Cardiac septum (tissue), 1 donor: Measurements from ENCODE around the gene FLCN. TPM values are rescaled to one million over a fixed set of nuclear protein-coding genes. Genes with fewer than 3 reads are reported as not detected.
"Not testable (repeated sequence)": the region's sequence is repeated elsewhere in the genome, so short reads cannot be mapped to it uniquely, and the experiment has no call there.

ENCODE experiments used
- DNase-seq: peaks from one replicate; pipeline ENCODE4 v3.0.0-alpha.2; 2020; ENCODE audit warnings: low spot score
- intact Hi-C: fragments of 100-400 bp; cut with DNase I; formaldehyde crosslinking; loops from one replicate; pipeline ENCODE4 v1.14.0; 2022
- total RNA-seq: library from RNA; stranded (reverse); fragmentation: NEBNext Ultra II Directional; extraction: Animal tissue kit (Norgen Biotek cat#: 25700); gene quantifications from one replicate; pipeline ENCODE4 v1.2.1, GENCODE V29; 2021
- donor health status: DM: no; HTN: no; CAD: no.

Gene FLCN
- total RNA-seq, 1 donor from 2014 or later: 36.1 TPM

DNA sequence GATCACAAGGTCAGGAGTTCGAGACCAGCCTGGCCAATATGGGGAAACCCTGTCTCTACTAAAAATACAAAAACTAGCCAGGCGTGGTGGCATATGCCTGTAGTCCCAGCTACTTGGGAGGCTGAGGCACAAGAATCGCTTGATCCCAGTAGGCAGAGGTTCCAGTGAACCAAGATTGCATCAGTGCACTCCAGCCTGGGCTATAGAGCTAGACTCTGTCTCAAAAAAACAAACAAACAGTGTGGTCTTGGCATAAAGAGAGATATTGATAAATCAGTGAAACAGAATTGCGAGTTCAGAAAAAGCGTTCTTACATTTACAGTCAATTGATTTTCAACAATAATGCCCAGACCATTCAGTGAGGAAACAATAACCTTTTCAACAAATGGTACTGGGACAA lies 41.5 kb downstream of the FLCN start:
- intact Hi-C loops, DNase-seq: not testable (repeated sequence)

DNA sequence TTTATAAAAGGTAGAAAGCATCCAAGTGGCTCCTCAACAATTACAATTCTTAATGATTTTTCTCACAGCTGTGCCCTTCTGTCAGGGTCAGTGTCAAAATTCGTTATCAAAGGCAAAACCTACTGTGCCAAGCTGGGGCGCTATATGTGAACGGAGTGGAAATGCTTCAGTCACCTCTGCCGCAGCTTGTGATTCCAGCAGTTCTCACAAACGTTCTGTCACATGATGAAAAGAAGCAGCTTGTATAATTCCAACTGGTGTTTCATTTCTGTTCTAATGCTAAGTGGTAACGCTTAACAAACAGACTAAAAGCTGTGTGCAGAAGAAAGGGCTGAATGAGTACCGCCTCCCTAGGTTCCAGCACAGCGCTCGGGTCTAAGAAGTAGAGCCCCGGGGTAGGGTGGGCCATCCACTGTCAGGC lies 45.0 kb downstream of the FLCN start:
- DNase-seq: no peak
- intact Hi-C loops: loop anchor here (5.0 kb wide), 1 partner anchor 40 kb away; no protein-coding TSS in a partner anchor

DNA sequence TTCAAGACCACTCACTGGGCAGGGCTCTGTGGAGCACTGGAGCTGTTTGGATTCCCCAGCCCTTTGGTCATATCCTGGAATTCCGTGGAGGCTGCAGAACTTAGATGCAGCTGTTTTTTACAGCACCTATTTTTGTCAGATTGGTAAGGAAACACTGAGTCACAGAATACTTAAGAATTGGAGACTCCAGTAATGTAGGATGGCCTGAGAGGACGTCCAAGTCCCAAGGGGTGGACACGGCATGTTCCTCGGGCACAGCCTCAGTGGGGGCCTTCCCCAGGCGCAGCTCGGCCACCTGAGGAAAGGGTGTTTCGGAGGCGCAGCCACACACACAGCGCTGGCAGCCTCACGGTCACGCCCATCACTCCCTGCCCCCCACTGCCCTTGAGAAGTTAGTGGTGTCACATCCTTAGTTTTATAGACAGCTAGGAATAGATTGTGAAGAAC lies 45.6 kb downstream of the FLCN start:
- DNase-seq: no peak
- intact Hi-C loops: loop anchor here (5.0 kb wide), 1 partner anchor 39 kb away; no protein-coding TSS in a partner anchor

GRCh38 chr17:17190188-17190587 lies 46.8 kb downstream of the FLCN start:
- DNase-seq: no peak
- intact Hi-C loops: loop anchor here (5.0 kb wide), 1 partner anchor 38 kb away; no protein-coding TSS in a partner anchor

DNA sequence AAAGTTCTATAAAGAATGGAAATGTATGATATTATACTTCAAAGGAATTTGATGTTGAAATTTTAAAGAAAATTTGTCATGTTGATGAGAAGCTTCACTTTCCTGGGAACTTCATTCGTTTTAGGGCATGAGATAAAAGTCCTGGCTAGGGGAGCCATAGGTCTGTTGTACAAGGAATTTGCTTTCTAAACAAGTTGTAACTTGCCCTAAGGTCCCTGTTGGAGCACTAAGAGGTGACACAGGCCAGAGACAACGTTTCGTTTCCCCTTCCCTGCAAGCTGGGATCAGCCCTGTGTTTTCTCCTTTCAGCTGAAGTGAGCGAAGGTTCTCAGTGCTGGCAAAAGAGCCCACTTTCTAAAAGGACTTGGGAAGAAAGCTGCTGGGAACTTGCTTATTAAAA lies 47.4 kb downstream of the FLCN start:
- DNase-seq: no peak
- intact Hi-C loops: no loop called here

DNA sequence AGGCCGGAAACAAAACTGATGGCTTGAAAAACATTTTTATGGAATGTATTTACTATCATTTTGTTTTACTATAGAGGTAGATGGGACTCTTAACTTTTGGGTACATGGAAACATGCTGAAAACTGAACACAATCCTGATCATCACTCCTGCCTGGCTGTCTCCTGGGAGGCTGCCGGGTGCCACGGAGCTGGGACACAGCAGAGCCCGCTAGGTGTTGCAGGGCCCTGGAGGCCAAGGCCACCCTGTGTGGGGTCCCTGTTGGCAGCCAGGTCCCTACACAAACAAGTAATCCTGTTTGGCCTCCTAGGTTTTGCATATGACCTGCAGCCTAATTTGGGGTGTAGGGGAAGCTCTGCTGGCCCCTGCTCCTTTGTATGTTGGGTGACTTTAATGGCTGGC lies 48.4 kb downstream of the FLCN start:
- intact Hi-C loops: no loop called here
- no peak for DNase-seq

GRCh38 chr17:17186551-17187505 lies 50.1 kb downstream of the FLCN start:
- intact Hi-C loops: no loop called here
- DNase-seq: no peak

DNA sequence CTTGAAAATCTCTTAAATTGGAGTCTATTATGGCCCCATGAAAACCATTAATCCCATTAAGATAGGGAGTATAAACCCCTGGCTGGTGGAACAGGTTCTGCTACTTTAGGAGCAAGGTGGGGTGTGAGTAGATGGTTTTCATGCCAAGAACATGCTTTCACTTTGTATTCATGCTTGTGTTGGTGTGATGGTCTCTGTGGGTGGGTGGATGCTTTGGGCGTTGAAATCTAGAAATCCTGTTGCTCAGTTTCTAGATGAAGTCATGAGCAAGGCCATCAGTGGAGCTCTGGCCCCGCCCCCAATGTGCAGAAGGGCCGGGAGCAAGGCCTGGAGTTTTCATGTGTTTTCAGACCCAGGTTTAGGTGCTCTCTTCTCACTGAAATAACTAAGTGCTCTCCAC lies 50.9 kb downstream of the FLCN start:
- intact Hi-C loops: no loop called here
- DNase-seq: no peak

DNA sequence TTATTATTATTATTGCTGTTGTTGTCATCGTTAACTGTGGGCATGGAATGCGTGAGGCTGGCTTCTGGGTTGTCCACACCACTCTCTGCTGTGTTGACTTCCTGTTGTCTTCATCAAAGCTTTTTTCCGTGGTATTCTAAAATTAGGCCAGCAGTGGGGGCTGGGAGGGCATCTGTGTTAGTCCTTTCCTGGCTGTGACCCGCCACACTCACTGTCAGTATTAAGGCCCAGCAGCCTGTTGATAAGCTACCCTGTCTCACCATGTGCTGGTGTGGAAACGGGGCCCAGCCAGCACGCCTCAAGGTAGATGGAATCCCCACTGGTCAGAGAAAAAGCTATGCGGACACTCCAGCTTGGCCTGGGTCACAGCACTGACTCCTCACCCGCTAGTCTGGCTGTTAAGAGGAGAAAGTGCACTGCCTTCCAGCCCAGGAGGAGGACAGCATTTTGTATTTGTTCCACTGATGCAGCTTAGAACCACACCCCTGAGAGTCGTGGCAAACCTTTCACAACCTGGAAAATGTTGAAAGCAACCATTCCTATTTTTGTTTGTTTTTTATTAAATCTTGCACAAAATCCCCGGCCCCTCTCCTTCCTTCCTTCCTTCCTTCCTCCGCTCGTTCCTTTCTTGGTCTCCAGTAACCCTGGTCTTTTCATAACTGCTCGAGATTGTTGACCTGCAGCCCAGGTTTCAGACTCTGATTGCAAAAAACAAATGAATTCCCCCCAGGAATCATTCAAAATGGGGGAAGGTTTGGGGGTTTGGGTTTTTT lies 51.8 kb downstream of the FLCN start:
- intact Hi-C loops, DNase-seq: not testable (repeated sequence)

DNA sequence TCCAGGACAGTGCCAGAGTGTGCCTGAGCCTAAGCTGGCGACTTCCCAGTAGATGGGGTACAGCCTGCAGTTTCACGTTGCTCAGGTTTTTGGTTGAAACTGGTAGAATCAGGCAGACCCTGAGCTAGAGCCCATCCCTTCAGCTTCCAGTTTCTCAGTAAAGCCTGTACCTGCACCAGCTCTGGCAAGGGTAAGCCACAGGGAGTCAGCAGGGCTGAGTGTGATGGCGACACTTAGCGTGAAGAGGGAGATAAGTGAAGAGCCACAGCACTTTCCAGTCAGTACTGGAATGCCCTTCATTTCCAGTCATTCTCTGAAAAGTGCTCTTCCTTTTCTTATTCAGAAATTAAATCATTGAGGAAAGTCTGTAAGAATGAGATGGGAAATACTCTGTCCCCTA lies 53.2 kb downstream of the FLCN start:
- DNase-seq: no peak
- intact Hi-C loops: no loop called here

- no peak for DNase-seq
- intact Hi-C loops: no loop called here
Measured at GRCh38 chr17:17182598-17183136, 54.3 kb downstream of the FLCN start.

DNA sequence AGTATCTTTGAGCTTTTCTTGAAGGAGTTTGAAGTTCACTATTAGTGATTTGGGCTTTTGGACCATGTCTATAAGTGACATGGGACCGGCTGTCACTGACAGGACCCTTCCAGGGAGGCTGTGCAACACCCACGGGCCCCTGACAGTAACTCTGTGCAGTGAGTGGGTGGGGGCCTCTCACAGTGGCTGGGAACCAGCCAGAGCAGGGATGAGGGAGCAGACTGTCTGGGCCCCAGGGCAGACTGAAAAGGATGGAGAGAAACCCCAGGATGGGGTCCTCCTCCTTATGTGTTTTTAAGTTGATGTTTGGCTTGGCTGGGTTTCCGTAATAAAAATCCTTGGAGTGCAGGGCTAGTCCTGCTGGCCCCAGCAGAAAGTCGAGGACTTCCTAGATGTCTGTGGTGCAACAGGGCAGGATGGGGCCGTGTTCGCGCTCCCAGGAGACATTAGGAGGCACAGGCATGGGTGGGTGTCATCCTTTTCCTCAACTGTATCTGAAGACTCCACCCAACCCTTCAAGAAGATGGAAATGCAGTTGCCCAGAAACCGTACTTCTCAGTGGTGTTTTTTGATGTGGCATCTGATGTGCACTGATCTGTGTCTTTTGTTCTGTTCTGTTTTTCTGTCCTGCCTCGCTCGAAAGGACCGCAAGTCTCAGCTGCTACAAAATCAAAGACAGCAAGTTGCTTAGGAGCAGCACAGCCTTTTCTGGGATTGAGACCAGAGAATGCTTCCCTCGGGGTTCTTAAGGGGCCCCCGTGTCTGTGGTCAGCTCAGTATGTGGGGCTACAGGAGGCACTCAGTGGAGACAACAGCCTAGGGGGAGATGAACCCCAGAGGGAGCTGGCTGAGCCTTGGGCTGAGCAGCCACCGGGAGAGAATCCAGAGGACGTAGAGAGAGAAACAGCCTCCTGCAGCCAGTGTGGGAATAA lies 55.0 kb downstream of the FLCN start:
- DNase-seq: no peak
- intact Hi-C loops: no loop called here

DNA sequence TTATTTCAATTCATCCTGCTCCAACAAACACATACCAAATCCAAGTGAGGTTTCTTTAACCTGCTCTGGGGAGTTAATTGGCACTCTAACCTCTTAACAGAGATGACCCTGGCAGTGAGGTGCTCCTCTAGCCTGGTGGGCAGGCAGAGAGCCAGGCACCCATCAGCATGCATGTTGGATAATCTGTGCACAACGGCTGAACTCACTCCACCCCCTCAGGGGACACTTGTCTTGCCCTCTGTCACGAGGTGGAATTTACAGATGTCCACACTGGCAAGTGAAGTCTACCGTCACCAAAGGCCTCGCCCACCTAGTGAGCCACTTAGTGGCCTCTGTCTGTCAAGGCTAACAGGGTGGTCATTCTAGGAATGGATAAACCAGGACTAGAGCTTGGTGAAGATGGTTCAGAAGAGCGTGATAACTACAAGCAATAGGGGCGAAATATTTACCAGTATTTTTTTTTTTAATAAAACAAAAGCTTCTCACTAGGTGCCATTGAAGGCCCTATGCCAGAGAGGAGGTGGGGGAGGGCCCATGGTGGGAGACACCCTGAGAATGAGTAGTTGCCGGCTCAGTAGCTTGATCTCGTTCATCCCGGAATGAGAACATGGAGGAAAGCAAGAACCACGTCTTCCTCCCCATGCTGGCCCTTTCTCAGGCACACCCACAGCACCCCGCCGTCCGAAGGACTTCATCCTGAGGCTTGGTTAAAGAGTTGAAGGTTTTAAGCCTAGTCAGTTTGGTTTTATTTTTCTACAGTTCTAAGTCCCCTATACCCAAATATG lies 56.0 kb downstream of the FLCN start:
- intact Hi-C loops: no loop called here
- DNase-seq: no peak

DNA sequence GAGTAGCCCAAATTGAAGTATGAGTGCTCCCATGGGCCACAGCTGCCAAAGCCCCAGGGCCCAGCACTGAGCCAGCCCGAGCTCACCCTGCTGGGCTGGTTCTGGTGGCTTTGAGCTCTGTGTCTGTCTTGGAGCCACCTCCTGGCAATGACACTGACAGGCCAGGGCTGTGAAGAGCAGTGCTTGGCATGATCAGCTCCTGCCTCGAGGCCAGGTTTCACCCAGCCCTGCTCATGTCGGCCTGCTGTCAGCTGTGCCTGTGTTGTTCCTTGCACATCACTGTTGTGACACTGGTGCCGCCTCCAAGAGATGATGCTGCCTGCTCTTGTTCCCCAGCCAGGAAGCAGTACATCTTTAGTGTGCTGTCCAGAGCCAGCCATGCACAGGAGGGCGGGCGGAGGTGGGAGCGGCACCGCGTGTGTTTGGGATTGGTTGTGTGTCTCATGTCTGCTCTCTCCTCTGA lies 56.8 kb downstream of the FLCN start:
- intact Hi-C loops: no loop called here
- DNase-seq: no peak

- intact Hi-C loops: no loop called here
- no peak for DNase-seq
Measured at GRCh38 chr17:17179371-17179827, 57.6 kb downstream of the FLCN start.

GRCh38 chr17:17177176-17177575 lies 59.8 kb downstream of the FLCN start:
- intact Hi-C loops: no loop called here
- DNase-seq: no peak

GRCh38 chr17:17176341-17176740 lies 60.6 kb downstream of the FLCN start:
- intact Hi-C loops: no loop called here
- DNase-seq: no peak

GRCh38 chr17:17175917-17176316 lies 61.1 kb downstream of the FLCN start:
- intact Hi-C loops: no loop called here
- DNase-seq: no peak
